ENCODE results near the gene IL13RA2.

IL13RA2 gene

DNA sequence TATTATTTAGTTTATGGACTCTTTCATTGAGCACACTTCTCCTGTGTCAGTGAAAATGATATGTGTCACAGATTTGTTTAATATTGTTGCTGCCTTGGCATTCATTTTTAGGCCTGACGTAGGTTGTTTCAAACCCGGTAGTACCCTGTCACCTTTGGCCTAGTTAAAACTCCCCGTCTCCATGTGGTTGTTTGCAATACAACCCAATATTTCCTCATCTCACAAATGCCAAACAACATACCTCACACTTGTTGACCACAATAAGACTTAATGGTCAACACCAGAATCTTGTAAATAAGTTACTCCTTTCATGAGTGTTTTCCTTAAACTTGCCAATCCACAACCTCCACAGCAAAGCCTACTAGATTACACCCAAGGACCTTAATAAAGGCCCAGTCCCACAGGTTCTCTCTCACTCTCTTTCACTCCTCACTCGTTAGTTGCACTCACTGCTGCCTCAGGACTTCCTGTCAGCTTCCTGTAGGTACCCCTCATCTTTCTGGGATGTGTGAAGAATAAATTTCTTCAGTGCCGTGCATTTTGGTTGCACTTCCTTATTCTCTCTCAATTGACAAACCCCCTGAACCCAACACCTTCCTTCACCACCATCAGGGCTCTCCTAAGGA is 31.3 kb downstream of the IL13RA2 start:
- no peak for DNase-seq

DNA sequence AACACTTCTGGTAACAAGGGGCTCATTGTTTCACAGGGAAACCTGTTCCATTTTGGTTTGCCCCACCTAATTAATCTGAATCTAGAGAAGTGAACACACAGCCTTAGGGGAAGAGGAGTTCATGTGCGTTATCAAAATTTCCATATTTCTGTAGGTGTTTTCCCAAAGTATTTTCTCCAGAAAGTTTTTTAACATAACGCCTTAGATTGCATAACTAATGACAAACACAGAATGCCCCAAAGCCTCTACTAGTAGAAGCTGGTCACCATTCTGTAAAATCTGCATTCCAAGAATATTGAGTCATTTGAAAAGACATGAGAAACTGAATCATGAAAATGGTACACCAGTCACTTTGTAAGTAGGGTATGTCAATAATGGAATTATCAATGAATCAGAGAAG is 41.1 kb downstream of the IL13RA2 start:
- DNase-seq: no peak

DNA sequence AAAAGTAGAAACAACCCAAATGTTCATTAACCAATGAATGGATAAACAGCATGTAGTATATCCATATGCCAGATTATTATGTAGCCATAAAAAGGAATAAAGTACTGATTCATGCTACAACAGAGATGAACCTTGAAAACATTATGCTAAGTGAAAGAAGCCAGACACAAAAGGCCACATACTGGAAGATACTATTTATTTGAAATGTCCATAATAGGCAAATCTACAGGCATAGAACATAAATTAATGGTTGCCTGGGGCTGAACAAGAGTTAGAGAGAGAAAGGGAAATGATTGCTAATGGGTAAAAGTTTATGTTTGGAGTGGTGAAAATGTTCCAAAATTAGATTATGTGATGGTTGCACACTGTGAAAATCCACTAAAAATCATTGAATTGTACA is 44.4 kb downstream of the IL13RA2 start:
- no peak for DNase-seq

DNA sequence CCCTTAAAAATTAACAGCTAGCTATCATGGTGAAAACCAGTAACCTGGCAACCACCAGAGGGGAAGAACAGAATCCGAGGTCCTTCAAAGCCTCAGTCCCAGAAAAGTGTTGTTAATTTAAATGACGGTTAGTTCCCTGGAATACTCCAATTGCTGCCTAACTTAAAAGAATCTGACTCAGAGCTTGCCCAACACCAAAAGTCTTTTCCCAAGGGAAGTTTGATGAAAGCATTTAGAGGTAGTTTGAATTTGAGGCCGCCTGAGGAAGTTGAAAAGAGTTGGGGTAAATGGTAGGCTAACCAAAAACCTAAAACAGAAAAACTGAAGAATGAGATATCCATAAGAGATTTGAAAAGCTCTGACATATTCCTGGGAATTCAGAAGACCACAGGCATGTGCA is 46.6 kb downstream of the IL13RA2 start:
- no peak for DNase-seq

DNA sequence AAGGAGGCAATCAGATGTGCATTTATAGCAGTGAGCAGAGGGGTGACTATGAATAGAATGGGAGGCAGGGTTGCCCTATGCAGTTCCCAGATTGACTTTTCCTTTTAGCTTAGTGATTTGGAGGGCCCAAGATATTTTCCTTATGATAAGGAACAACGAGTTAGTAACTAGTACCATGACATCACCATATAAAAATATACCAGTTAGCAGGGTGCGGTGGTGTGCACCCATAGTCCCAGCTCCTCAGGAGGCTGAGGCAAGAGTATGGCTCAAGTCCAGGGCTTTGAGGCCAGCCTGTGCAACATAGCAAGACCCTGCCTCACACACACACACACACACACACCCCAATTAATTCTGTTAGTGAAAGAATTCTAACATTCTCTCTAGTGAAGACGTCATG is 53.0 kb downstream of the IL13RA2 start:
- DNase-seq: no peak

DNA sequence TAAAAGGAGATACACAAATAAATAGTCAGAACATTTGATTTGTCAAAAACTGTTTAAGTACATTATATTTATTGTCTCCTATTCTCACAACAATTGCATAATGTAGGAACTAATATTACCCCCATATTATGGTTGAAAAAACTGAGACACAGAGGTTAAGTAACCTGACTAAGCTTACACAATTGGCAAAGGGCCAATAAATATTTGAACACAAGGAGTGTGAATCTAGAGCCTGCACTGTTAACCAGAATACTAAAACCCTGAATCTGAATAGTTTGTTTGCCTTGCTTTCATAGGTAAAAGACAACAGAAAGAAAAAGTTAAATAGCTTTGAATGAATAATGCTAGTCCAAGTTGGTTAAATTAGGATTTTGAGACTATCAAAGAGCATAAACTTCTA is 55.2 kb downstream of the IL13RA2 start:
- no peak for DNase-seq

DNA sequence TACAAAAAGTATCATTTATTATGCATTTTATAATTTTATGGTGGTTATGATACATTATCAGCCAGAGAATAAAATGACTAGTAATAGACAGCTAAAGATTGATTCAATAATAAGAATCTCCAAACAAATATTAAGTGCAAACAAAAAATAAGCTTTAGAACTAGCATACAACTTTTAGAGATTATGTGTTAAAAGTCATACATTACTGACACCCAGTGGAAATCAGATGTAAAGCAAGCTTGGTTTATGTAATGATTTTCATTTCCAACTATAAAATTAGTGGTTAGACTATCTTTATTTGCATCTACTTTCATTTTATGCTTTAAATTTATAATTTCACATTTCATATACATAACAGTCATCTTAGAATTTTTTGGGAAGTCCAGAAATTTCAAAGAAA is 57.7 kb downstream of the IL13RA2 start:
- no peak for DNase-seq
